ENCODE measurements around the gene LRRC8C. TPM values are rescaled to one million over a fixed set of nuclear protein-coding genes. Genes with fewer than 3 reads are reported as not detected.

Gene LRRC8C
- total and polyA plus RNA-seq, 4 donors = 0.75 to 14.4 (median 5.6) TPM

DNA sequence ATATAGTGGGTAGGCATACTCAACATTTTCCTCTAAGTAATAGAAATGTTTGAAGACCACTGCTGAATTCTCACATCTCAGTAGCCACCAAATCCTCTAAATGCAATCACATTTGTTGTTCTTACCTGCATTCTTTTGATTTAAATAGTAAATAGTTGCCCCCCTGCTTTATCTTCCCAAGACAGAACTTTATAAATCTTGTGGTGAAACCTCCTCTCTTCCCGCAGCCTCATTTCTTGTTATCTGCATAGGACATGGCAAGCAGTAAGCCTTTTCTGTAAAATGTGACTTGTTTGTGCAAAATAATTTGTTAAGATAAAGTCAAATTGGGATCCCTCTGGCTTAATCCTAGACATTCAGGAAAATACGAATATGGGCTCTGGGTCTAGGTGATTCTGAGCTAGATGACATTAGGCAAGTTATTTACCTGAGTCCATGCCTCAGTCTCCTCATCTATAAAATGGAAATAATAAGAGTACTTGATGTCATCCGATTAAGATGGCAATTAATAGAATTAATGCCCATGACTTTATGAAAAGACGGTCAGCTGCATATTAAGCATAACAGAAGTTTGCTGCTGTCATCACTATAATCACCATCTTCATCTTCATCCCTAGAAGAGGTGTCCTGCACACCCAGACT lies 77.7 kb downstream of the LRRC8C start:
- DNase-seq (no peak), ATAC-seq (ENCODE audit: low FRiP score) (no peak)
- peaks cover 3 to 4% of the 10 kb centered on the region in 2 donors for H3K36me3 ChIP-seq (ENCODE audit: control insufficient read depth in 1 of 2, insufficient read depth in 2 of 2, low read length in 1 of 2)
- H3K27me3 ChIP-seq (ENCODE audit: control insufficient read depth in 1 of 2, insufficient read depth in 2 of 2, low read length in 1 of 2) = no peaks in the 10 kb centered on the region
- no peaks in the 10 kb centered on the region for H3K9me3 ChIP-seq (ENCODE audit: control insufficient read depth, low read length)
- intact Hi-C loops (cut with DNase I) = no loop called here
- no peak overlapping the region for H3K27ac ChIP-seq (ENCODE audit: low read depth in 1 of 2, low read length in 2 of 2)
- 91 to 96% methylated on average over 4 of the region's 4 CpGs for WGBS, 2 donors
- H3K4me3 ChIP-seq (ENCODE audit: low read length in 2 of 2) = no peak overlapping the region
- H3K4me1 ChIP-seq (ENCODE audit: control insufficient read depth in 1 of 2, insufficient read depth in 2 of 2, low read length in 2 of 2) = no peaks in the 10 kb centered on the region

DNA sequence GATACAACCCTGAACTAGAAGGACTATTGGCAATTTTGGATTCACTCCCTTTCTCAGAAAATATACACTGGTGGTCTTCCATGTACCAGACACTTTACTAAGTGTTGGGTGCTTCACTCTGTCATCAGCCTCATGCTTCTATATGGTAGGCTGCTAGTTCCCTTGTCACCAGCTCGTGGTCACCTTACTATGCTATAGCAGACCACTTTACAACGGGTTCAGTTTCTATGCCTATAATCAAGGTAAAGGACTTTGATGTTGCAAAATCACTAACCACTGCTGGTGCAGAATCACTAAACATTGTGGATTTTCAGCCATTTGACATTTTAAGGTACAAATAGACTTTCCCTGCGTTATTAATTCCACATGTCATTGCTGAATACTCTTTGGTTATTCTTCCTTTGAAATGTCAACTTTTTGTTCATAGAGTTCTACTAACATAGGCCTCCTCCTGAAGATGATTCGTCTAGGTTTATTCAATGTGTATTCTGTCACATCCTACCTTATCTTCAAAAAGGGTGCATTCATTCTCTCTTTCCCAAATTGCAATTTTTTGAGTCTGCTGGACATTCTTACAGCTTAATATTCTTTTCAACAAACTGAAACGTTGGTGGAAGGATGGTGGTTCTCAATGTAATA lies 78.3 kb downstream of the LRRC8C start:
- 85 to 88% methylated on average over 5 of the region's 5 CpGs for WGBS, 2 donors
- H3K27me3 ChIP-seq (ENCODE audit: control insufficient read depth in 1 of 2, insufficient read depth in 2 of 2, low read length in 1 of 2) = no peaks in the 10 kb centered on the region
- intact Hi-C loops (cut with DNase I) = no loop called here

DNA sequence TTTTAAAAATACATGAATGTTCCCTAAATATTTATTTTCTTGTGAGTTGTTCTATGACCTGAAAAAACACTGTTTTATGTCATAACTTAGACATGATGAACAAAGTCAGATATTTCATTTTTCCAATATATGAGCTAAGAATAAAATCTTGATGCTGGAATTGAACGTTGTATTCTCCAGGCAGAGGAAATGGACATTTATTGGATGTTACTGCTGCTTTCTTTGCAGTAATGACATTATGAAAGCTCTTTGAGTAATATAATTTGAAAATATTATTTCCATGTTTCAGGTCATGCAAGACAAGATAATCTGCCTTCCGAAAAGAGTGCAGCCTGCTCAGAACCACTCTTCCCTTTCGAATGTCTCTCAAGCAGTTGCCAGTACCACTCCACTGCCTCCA lies 79.5 kb downstream of the LRRC8C start:
- Histone ChIP-seq H3K4me3 (ENCODE audit: low read length in 2 of 2) (no peak overlapping the region), H3K27ac (ENCODE audit: low read depth in 1 of 2, low read length in 2 of 2) (no peak overlapping the region), H3K9me3 (ENCODE audit: control insufficient read depth, low read length) (no peaks in the 10 kb centered on the region), H3K4me1 (ENCODE audit: control insufficient read depth in 1 of 2, insufficient read depth in 2 of 2, low read length in 2 of 2) (no peaks in the 10 kb centered on the region), H3K27me3 (ENCODE audit: control insufficient read depth in 1 of 2, insufficient read depth in 2 of 2, low read length in 1 of 2) (no peaks in the 10 kb centered on the region), H3K36me3 (ENCODE audit: control insufficient read depth in 1 of 2, insufficient read depth in 2 of 2, low read length in 1 of 2) (peaks cover 3 to 4% of the 10 kb centered on the region in 2 donors)
- intact Hi-C loops (cut with DNase I) = no loop called here
- no peak for DNase-seq
- no peak for ATAC-seq (ENCODE audit: low FRiP score)
- WGBS, 2 donors = 90 to 95% methylated on average over 3 of the region's 3 CpGs

More for the DNA sequence above, 78.3 kb downstream of the LRRC8C start:
- H3K9me3 ChIP-seq (ENCODE audit: control insufficient read depth, low read length) = no peaks in the 10 kb centered on the region
- DNase-seq (no peak), ATAC-seq (ENCODE audit: low FRiP score) (no peak)
- H3K4me1 ChIP-seq (ENCODE audit: control insufficient read depth in 1 of 2, insufficient read depth in 2 of 2, low read length in 2 of 2) = no peaks in the 10 kb centered on the region
- H3K27ac ChIP-seq (ENCODE audit: low read depth in 1 of 2, low read length in 2 of 2) = no peak overlapping the region
- peaks cover 3 to 4% of the 10 kb centered on the region in 2 donors for H3K36me3 ChIP-seq (ENCODE audit: control insufficient read depth in 1 of 2, insufficient read depth in 2 of 2, low read length in 1 of 2)
- H3K4me3 ChIP-seq (ENCODE audit: low read length in 2 of 2) = no peak overlapping the region

DNA sequence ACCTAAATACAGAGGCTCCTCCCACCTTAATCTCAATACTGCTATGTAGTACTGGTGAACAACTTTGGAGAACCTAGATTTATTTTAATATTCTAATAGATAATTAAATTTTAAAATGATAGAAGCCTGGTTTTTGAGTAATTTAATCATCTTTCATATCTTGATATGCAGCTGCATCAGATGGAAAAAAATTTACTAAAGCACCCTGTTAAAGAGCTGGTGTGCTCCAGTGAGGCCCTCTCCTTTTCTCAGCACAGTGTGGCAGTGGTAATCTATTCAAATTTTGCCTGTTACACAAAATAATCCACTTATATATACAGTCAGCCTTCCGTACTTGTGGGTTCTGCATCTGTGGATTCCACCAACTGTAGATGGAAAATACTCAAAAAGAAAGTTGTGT lies 82.8 kb downstream of the LRRC8C start:
- Histone ChIP-seq H3K9me3 (ENCODE audit: control insufficient read depth, low read length) (no peaks in the 10 kb centered on the region), H3K27me3 (ENCODE audit: control insufficient read depth in 1 of 2, insufficient read depth in 2 of 2, low read length in 1 of 2) (no peaks in the 10 kb centered on the region), H3K27ac (ENCODE audit: low read depth in 1 of 2, low read length in 2 of 2) (no peak overlapping the region), H3K4me1 (ENCODE audit: control insufficient read depth in 1 of 2, insufficient read depth in 2 of 2, low read length in 2 of 2) (no peaks in the 10 kb centered on the region), H3K36me3 (ENCODE audit: control insufficient read depth in 1 of 2, insufficient read depth in 2 of 2, low read length in 1 of 2) (peaks cover 3 to 4% of the 10 kb centered on the region in 2 donors), H3K4me3 (ENCODE audit: low read length in 2 of 2) (no peak overlapping the region)
- ATAC-seq (ENCODE audit: low FRiP score) (no peak), DNase-seq (no peak)
- 95 to 97% methylated on average over 1 of the region's 1 CpG for WGBS, 2 donors
- intact Hi-C loops (cut with DNase I) = no loop called here

- WGBS, 2 donors = 66 to 68% methylated on average over 5 of the region's 5 CpGs
- no peaks in the 10 kb centered on the region for H3K4me1 ChIP-seq (ENCODE audit: control insufficient read depth in 1 of 2, insufficient read depth in 2 of 2, low read length in 2 of 2)
- no peaks in the 10 kb centered on the region for H3K36me3 ChIP-seq (ENCODE audit: control insufficient read depth in 1 of 2, insufficient read depth in 2 of 2, low read length in 1 of 2)
- no peaks in the 10 kb centered on the region for H3K9me3 ChIP-seq (ENCODE audit: control insufficient read depth, low read length)
- DNase-seq = no peak
- no peaks in the 10 kb centered on the region for H3K27me3 ChIP-seq (ENCODE audit: control insufficient read depth in 1 of 2, insufficient read depth in 2 of 2, low read length in 1 of 2)
- no peak overlapping the region for H3K4me3 ChIP-seq (ENCODE audit: low read length in 2 of 2)
- no peak overlapping the region for H3K27ac ChIP-seq (ENCODE audit: low read depth in 1 of 2, low read length in 2 of 2)
- ATAC-seq (ENCODE audit: low FRiP score) = no peak
- intact Hi-C loops (cut with DNase I) = no loop called here
Measured at GRCh38 chr1:89719502-89720306, 86.8 kb downstream of the LRRC8C start.

DNA sequence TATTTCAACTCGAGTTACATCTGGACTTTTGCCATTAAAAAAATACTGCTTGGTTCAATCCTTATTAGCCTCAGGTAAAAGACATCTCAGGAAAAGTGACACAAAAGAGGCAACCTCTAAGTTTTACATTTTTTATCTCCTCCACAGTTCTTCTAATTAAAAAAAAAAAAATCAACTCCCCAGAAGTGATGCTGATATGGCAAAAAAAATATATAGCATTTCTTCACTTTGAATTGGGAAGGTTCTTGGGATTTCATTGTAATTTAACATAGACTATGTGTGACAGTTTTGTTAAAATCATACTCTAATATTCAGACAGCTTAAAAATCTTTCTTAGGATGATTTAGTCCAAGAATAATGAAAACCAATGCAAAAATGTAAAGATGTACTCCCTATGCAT lies 87.9 kb downstream of the LRRC8C start:
- intact Hi-C loops (cut with DNase I) = no loop called here
- no peak overlapping the region for H3K27ac ChIP-seq (ENCODE audit: low read depth in 1 of 2, low read length in 2 of 2)
- H3K27me3 ChIP-seq (ENCODE audit: control insufficient read depth in 1 of 2, insufficient read depth in 2 of 2, low read length in 1 of 2) = no peaks in the 10 kb centered on the region
- WGBS, 2 donors = 74 to 84% methylated on average over 1 of the region's 1 CpG
- H3K4me3 ChIP-seq (ENCODE audit: low read length in 2 of 2) = no peak overlapping the region
- no peaks in the 10 kb centered on the region for H3K36me3 ChIP-seq (ENCODE audit: control insufficient read depth in 1 of 2, insufficient read depth in 2 of 2, low read length in 1 of 2)
- DNase-seq (no peak), ATAC-seq (ENCODE audit: low FRiP score) (no peak)
- H3K4me1 ChIP-seq (ENCODE audit: control insufficient read depth in 1 of 2, insufficient read depth in 2 of 2, low read length in 2 of 2) = no peaks in the 10 kb centered on the region
- H3K9me3 ChIP-seq (ENCODE audit: control insufficient read depth, low read length) = no peaks in the 10 kb centered on the region

DNA sequence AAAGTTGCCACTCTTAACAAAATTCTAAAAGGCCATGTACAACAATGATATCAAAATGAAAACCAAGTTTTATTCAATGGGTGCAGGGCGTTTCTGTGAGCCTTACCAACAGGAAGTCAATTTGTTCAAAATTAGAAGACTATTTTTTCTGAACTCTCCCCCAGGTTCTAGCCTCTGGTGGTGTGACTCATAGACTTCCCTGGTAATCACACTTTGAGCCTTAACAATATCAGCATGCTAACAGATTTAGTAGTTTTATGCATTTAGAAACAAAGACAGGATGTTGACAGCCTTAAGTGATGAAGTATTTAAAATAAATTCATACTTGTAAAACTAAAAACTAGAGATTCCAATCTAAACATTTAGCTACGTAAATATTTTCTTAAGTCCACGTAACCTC lies 88.4 kb downstream of the LRRC8C start:
- 31 to 36% methylated on average over 3 of the region's 3 CpGs for WGBS, 2 donors
- intact Hi-C loops (cut with DNase I) = no loop called here
- Histone ChIP-seq H3K27me3 (ENCODE audit: control insufficient read depth in 1 of 2, insufficient read depth in 2 of 2, low read length in 1 of 2) (no peaks in the 10 kb centered on the region), H3K9me3 (ENCODE audit: control insufficient read depth, low read length) (no peaks in the 10 kb centered on the region), H3K4me1 (ENCODE audit: control insufficient read depth in 1 of 2, insufficient read depth in 2 of 2, low read length in 2 of 2) (no peaks in the 10 kb centered on the region), H3K36me3 (ENCODE audit: control insufficient read depth in 1 of 2, insufficient read depth in 2 of 2, low read length in 1 of 2) (no peaks in the 10 kb centered on the region), H3K4me3 (ENCODE audit: low read length in 2 of 2) (no peak overlapping the region), H3K27ac (ENCODE audit: low read depth in 1 of 2, low read length in 2 of 2) (no peak overlapping the region)
- DNase-seq = no peak
- no peak for ATAC-seq (ENCODE audit: low FRiP score)

DNA sequence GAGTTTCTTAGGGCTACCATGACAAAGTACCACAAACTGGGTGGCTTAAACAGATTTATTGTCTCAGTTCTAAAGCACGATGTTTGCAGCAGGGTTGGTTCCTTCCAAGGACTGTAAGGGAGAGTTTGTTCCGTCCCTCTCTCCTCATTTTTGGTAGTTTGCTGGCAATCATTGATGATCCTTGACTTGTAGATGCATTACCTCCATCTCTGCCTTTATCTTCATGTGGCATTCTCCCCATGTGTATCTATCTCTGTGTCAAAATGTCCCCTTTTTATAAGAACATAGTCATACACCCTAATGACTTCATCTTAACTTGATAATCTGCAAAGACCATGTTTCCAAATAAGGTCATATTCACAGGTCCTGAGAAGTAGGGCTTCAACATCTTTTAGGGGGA lies 90.2 kb downstream of the LRRC8C start:
- Histone ChIP-seq H3K27ac (ENCODE audit: low read depth in 1 of 2, low read length in 2 of 2) (no peak overlapping the region), H3K27me3 (ENCODE audit: control insufficient read depth in 1 of 2, insufficient read depth in 2 of 2, low read length in 1 of 2) (no peaks in the 10 kb centered on the region), H3K9me3 (ENCODE audit: control insufficient read depth, low read length) (no peaks in the 10 kb centered on the region), H3K36me3 (ENCODE audit: control insufficient read depth in 1 of 2, insufficient read depth in 2 of 2, low read length in 1 of 2) (no peaks in the 10 kb centered on the region), H3K4me3 (ENCODE audit: low read length in 2 of 2) (no peak overlapping the region), H3K4me1 (ENCODE audit: control insufficient read depth in 1 of 2, insufficient read depth in 2 of 2, low read length in 2 of 2) (no peaks in the 10 kb centered on the region)
- ATAC-seq (ENCODE audit: low FRiP score) = no peak
- WGBS, 2 donors = 96 to 97% methylated on average over 2 of the region's 2 CpGs
- intact Hi-C loops (cut with DNase I) = no loop called here
- no peak for DNase-seq

Data from aorta (tissue), 5 donors.